Measurements from ENCODE around the gene DCBLD1.

GRCh38 chr6:117545161-117545595, 62.7 kb downstream of the DCBLD1 start:
- no peak for TF ChIP-seq EP300 (IDR thresholded peaks at IDR 0.05)
- TF ChIP-seq CTCF (IDR thresholded peaks at IDR 0.05): no peak
- TF ChIP-seq POLR2AphosphoS5 (IDR thresholded peaks at IDR 0.05): no peak
- TF ChIP-seq POLR2A (IDR thresholded peaks at IDR 0.05): no peak
